ENCODE measurements around the gene EVC. TPM values are rescaled to one million over a fixed set of nuclear protein-coding genes. Genes with fewer than 3 reads are reported as not detected.

The EVC gene
- total RNA-seq, 4 donors from 2014 or later = 4.9 to 48.3 (median 38.0) TPM

DNA sequence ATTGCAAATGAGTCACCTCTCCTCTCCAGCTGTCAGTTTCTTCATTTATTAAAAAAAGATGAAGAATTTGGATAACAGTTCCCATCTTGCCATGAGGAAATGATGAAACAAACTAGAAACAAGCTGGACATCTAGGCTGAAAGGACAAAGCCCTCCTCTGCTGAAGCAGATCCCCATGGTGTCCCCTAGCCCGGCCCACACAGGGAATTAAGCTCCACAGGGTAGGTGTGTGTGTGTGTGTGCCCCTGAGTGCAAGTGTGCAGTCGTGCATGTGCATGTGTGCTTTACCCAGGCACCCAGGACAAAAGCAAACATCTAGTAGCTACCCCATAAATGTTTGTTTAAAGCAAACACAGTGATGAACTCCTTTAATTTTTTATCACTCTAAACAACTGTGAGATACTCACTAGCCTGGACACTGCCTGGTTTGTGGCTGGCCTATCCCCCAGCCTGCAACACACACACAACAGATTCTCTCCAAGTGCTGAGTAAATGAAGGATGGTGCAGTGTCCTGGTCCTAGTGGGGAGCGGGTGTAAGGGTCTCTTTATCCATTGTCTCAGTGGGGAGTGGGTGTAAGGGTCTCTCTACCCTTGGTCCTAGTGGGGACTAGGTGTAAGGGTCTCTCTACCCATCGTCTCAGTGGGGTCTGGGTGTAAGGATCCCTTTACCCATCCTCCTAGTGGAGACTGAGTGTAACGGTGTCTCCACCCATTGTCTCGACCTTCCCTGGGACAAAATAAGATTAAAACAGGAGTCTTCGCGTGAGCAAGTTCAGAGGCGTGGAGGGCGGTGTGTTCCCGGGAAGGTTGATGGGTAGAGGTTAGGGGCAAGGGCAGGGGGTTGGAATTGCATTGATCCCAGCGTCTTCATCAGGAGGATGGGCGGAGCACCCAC lies 688 bp upstream of the EVC start:
- H3K36me3 ChIP-seq = no peaks in the 10 kb centered on the region
- H3K4me3 ChIP-seq = peak overlapping the region; percentile 53 to 55
- peak overlapping the region; percentile 84 to 90 for H3K27ac ChIP-seq
- intact Hi-C loops (cut with DNase I; ENCODE audit: low total_unique reads) = no loop called here
- H3K4me1 ChIP-seq = peaks cover 8 to 19% of the 10 kb centered on the region in 2 donors
- TF ChIP-seq CTCF (IDR thresholded peaks at IDR 0.05) = peak in 2 of 4 experiments; percentile 33 to 44
- TF ChIP-seq POLR2A (IDR thresholded peaks at IDR 0.05) = no peak
- H3K9me3 ChIP-seq = peaks cover 0 to 4% of the 10 kb centered on the region in 2 donors
- no peaks in the 10 kb centered on the region for H3K27me3 ChIP-seq
- no peak for DNase-seq

DNA sequence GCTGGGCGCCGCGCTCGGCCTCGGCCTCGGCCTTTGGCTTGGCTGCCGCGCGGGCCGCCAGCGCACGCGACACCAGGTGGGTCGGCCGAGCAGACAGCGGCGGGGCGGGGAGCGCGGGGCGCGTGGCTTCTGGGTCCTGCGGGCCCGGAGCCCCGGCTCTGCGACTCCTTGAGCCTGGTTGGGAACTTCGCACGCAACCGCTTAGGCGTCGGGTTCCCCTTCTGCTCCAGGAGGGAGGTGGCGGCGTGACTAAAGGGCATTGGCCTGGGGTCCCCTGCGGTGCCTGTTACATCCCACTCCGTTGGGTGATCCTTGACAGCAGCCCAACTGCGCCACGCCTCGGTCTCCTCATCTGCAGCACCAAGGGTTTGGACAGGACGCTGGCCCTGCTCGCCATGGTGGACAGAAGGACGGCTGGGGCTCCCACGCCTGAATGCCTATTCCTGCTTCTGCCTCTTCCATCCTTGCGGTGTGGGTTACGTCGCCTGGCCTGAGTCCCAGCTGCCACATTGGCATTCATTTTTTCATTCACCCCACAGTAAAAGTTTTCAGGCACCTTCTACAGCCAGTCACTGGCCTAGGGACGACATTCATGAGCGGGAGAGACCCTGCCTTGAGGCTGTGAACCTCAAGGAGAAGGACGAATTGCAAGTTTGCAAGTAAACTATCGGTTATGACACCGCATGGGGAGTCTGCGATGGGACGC lies 631 bp downstream of the EVC start:
- Histone ChIP-seq H3K27me3 (no peaks in the 10 kb centered on the region), H3K27ac (peak overlapping the region; percentile 77 to 90), H3K9me3 (peaks cover 0 to 5% of the 10 kb centered on the region in 2 donors), H3K4me3 (peak overlapping the region; percentile 53 to 55), H3K36me3 (no peaks in the 10 kb centered on the region), H3K4me1 (peaks cover 5 to 16% of the 10 kb centered on the region in 2 donors)
- no peak for TF ChIP-seq CTCF (IDR thresholded peaks at IDR 0.05)
- TF ChIP-seq POLR2A (IDR thresholded peaks at IDR 0.05) = no peak
- peak; percentile 30 for DNase-seq
- intact Hi-C loops (cut with DNase I; ENCODE audit: low total_unique reads) = no loop called here

DNA sequence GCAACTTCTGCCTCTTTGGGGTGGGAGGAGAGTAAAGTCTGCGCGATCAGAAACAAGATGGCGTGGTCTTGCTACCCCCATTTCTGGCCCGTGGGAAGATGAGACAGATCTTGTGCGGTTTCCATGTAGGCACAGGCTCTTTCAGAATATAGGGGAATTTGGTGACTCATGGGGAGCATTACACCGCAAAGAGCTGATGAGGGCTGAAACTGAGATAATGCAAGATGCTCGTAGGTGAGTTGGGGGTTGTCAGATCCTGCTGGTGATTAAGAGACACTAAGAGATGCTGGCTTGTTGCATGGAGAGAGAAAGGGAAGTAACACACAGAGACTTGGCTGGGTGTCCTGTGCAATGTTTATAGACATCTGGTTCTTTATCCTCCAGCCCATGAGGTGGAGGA lies 1.5 kb downstream of the EVC start:
- intact Hi-C loops (cut with DNase I; ENCODE audit: low total_unique reads) = no loop called here
- Histone ChIP-seq H3K4me1 (peaks cover 0 to 8% of the 10 kb centered on the region in 2 donors), H3K9me3 (peaks cover 0 to 5% of the 10 kb centered on the region in 2 donors), H3K36me3 (no peaks in the 10 kb centered on the region), H3K27me3 (no peaks in the 10 kb centered on the region), H3K4me3 (no peak overlapping the region), H3K27ac (no peak overlapping the region)
- no peak for DNase-seq
- TF ChIP-seq POLR2A (IDR thresholded peaks at IDR 0.05) (no peak), CTCF (IDR thresholded peaks at IDR 0.05) (no peak)

- no peak overlapping the region for H3K27ac ChIP-seq
- no peaks in the 10 kb centered on the region for H3K27me3 ChIP-seq
- no peak overlapping the region for H3K4me3 ChIP-seq
- H3K36me3 ChIP-seq = no peaks in the 10 kb centered on the region
- TF ChIP-seq CTCF (IDR thresholded peaks at IDR 0.05) = no peak
- no peak for TF ChIP-seq POLR2A (IDR thresholded peaks at IDR 0.05)
- no peak for DNase-seq
- intact Hi-C loops (cut with DNase I; ENCODE audit: low total_unique reads) = no loop called here
- peaks cover 0 to 4% of the 10 kb centered on the region in 2 donors for H3K4me1 ChIP-seq
- H3K9me3 ChIP-seq = peaks cover 0 to 5% of the 10 kb centered on the region in 2 donors
Observed at GRCh38 chr4:5712931-5713330, 1.9 kb downstream of the EVC start.

GRCh38 chr4:5713861-5714260 lies 2.9 kb downstream of the EVC start:
- Histone ChIP-seq H3K4me1 (peaks cover 0 to 4% of the 10 kb centered on the region in 2 donors), H3K9me3 (peaks cover 0 to 5% of the 10 kb centered on the region in 2 donors), H3K27me3 (no peaks in the 10 kb centered on the region), H3K36me3 (no peaks in the 10 kb centered on the region), H3K27ac (no peak overlapping the region), H3K4me3 (no peak overlapping the region)
- no peak for TF ChIP-seq CTCF (IDR thresholded peaks at IDR 0.05)
- TF ChIP-seq POLR2A (IDR thresholded peaks at IDR 0.05) = no peak
- intact Hi-C loops (cut with DNase I; ENCODE audit: low total_unique reads) = no loop called here
- DNase-seq = no peak
